RKO (cell line): ENCODE results near the gene CCDC27.
"Not testable (repeated sequence)": the region's sequence is repeated elsewhere in the genome, so short reads cannot be mapped to it uniquely, and the experiment has no call there.

ENCODE experiments used
- DNase-seq: peaks from one replicate; pipeline ENCODE4 v3.0.0-alpha.2; 2016; ENCODE audit warnings: low spot score

CCDC27 gene

DNA sequence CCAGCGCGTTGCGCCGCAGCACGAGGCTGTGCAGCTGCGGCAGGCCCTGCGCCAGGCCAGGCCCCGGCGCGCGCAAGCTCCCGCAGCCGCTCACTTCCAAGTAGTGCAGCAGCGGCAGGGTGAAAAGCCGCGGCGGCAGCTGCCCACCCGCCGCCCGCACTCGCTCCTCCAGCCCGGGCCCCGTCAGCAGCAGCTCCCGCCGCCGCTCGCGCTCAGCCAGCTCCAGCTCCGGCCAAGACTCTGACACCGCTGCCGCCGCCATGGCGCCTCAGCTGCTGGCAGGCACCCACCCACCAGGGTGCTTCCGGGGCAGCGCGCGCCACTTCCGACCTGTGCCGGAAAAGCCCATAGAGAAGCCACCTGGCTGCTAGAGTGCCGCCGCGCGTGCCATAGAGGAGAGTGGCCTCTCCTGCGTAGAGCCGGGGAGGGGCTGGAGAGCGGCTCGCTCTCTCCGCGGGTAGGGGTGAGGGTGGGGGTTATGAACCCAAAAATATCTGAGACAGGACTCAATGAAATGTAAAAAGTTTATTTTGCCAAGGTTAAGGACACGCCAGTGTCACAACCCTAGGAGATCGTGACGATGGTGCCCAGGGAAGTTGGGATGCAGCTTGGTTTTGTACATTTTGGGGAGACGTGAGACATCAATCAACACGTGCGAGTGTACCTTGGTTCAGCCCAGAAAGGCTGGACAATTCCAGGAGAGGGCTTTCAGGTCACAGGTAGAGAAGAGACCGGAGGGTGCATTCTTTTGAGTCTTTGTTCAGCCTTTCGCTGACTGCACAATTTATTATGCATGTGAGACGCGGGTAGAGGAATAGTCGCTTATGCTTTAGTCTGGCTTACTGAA, 44.2 kb downstream of the CCDC27 start, which contains the start of gene LRRC47:
LRRC47 (minus strand) TSS at position 284 of the 847 bp plus-strand sequence; CDS start at position 262, 22 bp downstream.
- peak; percentile 94 for DNase-seq

DNA sequence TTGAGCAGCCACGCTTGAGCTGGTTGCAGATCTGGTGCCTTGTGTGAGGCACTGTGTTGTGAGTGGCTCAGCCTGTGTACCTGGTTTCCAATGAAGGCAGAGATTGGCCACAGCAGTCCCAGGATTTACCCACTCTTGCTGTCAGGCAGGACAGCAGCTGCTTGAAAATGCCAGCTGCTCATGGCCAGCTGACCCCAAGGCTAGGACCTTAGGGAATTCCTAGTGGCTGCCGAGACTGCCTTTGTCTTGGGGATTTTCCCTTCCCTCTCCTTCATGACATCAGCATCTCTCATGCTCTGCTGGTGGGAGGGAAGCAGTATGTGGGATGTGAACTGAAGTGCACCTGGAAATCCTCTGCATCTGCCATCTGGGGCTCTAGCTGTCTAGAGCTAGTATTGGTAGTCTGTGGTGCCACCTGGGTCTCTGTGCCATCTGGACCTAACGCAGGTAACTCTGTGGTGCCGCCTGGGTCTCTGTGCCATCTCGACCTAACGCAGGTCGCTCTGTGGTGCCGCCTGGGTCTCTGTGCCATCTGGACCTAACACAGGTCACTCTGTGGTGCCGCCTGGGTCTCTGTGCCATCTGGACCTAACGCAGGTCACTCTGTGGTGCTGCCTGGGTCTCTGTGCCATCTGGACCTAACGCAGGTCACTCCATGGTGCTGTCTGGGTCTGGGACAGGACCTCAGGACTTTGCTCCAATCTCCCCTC, 47.9 kb downstream of the CCDC27 start:
- DNase-seq = no peak

DNA sequence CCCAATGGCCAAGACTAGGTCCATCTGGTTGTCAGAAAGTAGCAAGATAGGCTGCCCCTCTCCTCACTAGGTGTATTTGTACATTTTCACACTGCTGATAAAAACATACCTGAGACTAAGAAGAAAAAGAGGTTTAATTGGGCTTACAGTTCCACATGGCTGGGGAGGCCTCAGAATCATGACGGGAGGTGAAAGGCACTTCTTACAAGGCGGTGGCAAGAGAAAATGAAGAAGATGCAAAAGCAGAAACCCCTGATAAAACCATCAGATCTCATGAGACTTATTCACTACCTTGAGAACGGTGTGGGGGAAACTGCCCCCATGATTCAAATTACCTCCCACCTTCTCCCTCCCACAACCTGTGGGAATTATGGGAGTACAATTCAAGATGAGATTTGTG, 48.5 kb downstream of the CCDC27 start:
- not testable (repeated sequence) for DNase-seq

DNA sequence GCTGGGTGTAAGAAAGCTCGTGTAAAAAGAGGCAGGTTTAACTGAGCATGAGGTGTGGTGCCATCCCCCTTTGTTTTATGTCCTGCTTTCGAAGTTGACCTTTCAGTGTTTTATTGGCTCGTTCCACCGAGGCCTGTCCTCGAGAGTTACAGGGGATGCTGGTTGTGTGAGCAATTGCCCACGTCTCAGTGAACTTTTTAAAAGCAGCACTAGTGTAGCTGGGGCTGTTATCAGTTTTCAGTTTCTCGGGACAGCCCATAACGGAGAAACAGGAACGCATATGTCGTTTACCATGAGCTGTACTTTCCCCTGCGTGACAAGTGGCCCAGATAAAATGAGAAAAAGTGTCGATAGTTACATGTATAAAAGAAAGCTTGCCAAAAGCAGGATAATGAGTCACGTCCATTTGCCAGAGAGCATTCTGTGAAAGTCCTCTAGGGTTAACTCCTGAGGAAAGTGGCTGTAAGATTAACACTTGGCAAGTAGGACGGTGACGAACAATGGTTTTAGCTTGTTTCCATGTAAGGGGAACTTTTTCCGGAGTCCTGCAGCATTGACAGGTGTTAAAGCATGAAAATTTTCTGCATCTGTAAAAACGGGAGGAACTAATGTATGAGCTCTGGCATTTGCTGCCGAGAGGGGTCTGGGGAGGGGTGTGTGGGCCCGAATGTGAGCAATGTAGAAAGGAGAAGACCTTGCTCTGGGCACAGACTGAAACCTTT, 51.8 kb downstream of the CCDC27 start:
- DNase-seq = no peak

DNA sequence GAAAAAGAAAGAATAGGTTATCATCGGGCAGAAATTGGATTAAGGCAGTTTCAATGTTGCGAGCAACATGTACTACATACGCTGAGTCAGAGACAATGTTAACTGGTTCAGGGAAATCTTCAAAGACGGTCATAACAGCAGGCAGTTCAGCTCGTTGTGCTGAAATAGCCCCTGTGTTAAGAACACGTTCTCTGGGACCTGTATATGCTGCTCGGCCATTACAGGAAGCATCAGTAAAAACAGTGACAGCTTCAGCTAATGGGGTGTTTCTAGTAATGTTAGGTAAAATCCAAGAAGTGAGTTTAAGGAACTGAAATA, 52.3 kb downstream of the CCDC27 start:
- not testable (repeated sequence) for DNase-seq

DNA sequence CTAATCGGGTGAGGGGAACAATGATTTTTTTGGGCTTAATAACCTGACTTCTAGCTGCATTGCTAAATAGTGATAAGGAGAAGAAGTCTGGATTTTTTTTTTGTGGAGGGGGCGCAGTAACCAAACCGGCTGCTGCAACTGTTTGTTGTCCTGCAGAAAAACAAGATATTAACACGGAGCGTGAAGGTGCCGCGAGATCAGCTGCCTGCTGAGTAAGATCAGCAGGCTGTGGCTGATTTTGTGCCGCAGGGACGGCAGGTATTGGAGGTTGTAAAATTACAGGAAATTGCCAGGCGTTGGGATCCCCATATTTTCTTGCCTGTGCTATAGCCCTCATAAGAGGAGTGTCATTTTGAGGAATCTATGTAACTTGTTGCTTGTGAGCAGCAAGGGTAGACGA, 52.8 kb downstream of the CCDC27 start:
- no peak for DNase-seq

DNA sequence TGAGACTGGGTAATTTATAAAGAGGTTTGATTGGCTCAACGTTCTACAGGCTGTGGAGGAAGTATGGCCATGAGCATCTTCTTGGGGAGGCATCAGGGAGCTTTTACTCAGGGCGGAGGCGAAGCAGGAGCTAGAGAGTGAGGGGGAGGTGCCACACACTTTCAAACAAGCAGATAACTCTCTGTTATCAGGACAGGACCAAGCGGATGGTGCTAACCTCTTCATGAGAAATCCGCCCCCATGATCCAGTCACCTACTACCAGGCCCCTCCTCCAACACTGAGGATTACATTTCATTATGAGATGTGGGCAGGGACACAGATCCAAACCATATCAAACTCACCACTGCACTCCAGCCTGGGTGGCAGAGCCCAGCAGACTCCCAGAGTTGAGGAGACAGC, 55.5 kb downstream of the CCDC27 start:
- DNase-seq = no peak

DNA sequence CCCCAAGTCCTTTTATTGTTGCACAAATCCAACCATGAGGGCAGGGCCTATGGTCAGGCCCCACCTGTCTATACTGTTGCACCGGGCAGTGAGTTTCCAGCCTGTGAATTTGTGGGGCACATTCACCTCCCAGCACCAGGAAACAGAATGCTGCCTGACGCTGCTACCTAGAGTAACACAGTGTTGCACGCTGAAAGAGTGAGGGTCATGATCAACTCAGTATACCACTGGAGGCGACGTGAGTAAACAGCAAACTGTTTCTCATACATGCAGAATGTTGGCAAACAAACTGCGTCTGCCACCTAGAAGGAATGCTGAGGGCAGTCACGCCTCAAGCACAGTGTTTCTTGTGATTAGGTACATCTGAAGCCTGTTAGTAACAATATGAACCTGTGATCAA, 57.4 kb downstream of the CCDC27 start:
- DNase-seq = no peak

DNA sequence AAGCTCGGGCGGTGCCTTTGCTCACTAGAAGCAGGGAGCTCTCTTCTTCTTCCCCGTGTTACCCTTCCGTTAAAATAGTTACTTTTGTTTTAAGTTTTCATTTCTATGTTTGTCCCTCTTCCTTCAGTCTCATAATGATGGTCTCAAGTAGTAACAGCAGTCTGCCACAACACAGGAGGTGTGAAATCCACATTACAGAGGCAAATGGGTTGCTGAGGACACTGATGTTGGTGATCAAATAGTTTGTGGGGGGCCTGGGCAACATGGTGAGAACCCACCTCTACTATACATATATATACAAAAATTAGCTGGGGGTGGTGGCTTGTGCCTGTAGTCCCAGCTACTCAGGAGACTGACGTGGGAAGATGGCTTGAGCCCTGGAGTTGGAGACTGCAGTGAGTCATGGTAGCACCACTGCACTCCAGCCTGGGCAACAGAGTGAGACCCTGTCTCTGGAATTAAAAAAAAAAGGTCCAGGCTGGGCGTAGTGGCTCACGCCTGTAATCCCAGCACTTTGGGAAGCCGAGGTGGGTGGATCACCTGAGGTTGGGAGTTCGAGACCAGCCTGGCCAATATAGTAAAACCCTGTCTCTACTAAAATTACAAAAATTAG, 58.0 kb downstream of the CCDC27 start:
- not testable (repeated sequence) for DNase-seq

DNA sequence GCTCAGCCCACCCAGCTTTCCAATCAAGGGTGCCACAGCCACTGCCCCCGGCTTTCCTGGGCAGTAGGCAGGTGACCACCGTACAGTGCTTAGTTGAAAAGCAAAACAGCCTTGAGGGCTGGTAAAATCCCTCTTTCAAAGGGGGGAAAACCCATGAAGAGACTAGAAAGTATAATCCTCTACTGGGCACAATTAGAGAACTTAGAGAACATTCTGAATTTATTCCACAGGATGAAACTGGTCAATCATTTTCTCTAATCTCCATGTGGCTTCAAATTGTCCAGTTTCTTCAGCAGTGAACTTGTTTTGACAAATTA, 59.3 kb downstream of the CCDC27 start:
- no peak for DNase-seq

DNA sequence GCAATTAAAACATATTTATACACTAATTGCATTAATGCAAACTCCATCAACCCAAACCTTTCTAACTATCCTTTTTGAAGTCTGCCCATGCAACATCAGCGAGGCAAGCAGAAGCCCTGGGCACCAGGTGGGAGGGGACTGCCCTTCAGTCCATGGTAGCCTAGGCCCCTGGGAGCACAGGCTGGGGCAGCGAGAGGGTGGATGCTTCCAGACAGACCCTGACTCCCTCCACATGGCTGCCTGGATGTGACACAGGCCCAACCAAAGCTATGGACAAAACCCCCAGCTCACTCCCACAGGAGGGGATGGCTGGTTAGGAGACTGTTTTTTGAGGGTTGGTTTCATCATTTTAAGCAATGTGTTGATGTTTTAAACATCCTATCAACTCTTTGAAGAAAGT, 61.8 kb downstream of the CCDC27 start:
- no peak for DNase-seq

DNA sequence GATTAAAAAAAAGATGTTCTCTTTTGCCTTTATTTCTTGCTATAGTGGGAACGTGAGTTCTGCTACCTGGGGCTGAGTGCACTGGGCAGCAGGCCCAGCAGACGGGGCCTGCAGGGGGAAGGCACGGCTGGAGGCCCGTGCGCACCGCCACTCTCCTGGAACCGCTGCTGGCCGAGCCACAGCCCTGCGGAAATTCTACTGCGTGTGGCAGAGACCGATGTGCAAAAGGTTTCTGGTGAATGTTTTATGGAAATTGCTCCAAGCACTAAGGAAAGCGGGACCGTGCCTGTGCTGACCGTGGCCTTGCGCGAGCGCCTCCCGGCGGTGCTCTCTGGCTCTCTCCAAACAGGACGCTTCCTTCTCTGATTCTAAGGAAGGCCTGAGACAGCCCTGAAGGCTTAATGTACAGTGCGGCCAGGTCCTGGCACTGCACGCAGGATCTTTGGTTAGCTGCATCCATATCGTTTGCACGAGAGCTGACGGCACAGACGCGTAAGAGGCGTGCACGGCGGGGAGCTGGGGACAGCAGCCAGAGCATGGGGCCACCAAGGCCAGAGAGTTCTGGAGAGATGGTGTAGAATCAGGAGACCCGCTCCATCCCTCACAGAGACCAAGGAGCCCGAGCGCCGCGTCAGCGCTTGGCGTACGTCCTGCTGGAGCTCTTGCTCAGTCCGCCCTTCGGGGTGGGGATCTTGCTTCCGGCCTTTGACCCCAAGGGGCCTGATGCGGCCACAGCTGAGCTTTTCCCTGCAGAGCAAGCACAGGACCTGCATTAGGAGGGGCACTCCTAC, 62.7 kb downstream of the CCDC27 start:
- no peak for DNase-seq

DNA sequence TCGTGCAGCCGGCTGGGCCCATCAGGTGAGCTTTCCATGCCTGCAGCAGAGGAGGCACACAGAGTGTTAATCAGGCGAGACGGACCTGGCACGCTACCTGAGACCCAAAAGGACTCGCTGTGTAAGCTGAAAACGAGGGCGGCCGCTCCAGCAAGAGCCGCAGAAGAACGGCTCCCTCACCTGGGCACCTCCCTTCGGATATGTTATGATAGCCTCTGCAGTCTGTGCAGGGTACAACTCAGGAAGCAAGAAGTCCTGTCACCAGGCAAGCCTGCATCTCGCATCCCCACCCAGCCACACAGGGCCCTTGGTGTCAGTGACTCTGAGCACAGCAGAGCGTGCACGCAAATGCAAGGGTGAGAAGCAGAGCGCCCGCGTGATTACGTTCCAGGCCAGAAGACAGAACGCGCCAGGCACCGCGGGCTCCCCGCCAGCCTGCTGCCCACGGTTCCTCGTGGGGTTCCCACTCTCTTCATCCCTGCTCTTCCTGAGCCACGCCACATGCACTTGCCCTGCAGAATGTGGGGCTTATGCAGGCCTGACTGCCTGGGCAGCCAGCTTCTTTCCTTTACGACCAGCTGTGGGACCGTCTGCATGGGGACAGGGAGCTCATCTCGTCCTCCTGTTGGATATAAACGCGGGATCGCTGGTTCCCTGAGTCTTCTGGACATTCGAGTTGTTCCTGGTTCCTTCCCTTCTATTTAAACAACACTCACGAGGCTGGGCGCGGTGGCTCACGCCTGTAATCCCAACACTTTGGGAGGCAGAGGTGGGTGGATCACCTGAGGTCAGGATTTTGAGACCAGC, 64.3 kb downstream of the CCDC27 start:
- DNase-seq = no peak

DNA sequence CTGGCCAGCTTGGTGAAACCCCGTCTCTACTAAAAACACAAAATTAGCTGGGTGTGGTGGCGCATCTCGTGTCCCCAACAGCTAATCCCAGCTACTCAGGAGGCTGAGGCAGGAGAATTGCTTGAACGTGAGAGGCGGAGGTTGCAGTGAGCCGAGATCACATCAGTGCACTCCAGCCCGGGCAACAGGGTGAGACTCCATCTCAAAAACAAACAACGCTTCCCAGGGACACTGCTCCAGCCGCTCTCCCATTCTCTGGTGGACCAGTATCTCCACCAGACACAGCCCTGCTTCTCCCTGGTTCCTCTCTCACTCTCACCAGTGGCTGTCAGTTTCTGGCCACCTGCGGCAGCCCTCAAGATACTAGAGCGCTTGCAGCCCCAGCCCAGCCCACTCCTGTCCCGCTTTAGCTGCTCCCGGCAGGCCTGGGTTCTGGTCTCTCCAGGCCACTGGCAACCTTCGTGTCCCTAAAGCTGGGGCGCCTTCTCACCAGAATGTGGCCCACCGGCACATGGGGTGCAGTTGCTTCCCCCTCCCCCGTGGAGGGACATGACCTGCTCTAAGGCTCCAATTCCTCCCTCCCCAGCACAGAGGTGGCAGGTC, 65.0 kb downstream of the CCDC27 start:
- DNase-seq = no peak

DNA sequence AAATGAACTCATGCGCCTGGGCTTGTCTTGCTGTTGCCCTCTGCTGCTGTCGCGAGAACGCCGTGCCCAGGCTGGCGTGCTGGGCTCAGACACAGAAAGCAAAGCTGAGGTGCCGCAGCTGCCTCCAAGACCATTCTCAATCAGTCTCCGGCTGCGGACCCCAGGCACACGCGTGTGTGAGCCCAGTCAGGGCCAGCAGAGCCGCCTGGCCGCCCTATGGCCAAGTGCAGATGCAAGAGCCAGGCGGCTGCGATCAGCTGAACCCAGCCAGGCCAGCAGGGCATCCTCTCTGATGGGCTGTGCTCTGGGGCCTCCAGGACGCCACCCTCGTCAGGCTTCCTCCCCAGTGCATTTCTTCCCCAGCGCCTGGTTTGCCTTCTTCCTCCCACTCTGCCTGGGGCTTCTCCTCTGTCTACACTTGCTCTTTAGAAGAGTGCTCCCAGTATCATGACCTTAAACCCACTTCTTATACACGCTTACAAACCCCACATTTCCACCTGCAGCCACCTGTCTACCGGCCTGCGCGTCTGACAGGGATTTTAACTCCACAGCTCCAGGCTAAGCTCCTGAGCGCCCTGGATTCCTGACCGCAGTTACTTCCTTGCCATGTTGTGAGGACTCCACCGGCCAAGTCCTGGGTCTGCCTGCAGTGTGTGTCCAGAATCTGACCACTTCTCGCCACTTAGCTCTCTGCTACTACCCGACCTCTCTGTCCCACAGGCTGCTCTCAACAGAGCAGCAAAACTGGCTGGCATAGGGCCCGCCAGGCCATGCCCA, 65.8 kb downstream of the CCDC27 start:
- no peak for DNase-seq

DNA sequence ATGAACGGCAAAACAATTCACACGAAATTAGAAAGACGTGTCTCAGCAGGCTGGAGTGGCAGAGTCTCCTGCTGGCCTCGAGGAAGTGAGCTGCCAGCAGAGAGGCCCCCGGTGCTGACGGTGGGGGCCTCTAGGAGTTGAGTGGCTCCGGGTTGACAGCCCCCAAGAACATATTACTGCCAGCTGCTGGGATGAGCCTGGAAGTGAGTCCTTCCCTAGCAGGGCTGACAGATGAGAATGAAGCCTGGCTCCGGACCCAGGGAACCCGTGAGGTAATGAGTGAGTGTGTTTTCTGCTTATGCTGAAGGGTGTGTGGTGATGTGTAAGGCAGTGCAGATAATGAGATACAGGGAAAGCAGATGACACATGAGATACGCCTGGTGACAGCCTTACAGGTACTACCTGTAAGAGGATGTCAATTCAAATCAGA, 67.5 kb downstream of the CCDC27 start:
- no peak for DNase-seq

DNA sequence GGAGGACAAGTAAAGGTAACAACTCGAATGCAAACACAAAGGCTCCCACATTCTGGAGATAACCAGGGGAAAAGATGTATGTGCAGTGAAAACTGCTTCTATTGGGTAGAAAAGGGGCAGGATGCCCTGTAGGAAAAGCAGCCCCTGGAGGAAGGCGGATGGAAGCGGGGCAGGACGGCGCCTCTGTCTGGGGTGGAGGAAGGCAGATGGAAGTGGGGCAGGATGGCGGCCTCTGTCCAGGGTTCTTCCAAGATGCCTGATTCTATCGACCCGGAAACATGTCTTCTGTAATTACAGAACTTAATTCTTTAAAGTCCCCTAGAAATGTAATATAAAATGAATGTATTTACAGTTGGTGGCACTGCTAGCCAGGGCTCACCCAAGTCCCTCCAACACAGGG, 68.1 kb downstream of the CCDC27 start:
- DNase-seq = no peak

DNA sequence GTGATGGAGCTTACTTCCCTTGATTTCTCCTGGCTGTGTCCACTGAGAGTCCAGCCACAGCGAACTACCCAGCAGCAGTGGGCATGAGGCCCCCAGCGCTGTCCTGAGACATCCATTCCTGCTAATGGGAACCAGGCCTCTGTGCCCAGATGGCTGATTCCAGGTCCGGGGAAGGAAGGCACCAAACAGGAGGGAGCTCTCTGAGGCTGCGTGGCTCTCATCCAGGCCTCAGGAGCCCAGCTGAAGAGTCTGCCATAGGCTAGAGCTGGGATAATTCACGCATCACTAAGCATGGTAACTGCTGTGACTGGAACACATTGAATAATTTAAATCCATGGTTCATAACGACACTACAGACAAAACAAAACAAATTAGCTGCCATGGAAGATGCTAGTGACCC, 68.8 kb downstream of the CCDC27 start:
- DNase-seq = no peak
